ENCODE results near the gene AAMP. TPM values are rescaled to one million over a fixed set of nuclear protein-coding genes. Genes with fewer than 3 reads are reported as not detected.

The AAMP gene
- total and polyA plus RNA-seq, 2 experiments from 2014 or later = 90.8 to 203 TPM

- Mint-ChIP-seq H3K9me3 (no peaks in the 10 kb centered on the region), H3K4me1 (peaks cover 33% of the 10 kb centered on the region), H3K27me3 (ENCODE audit: insufficient read depth, low read depth, poor library complexity) (peaks cover 16% of the 10 kb centered on the region), H3K4me3 (no peak overlapping the region; the same call in 2 of the 3 replicates), H3K27ac (peak overlapping the region; percentile 55), H3K36me3 (ENCODE audit: low read depth) (peaks cover 27% of the 10 kb centered on the region)
- TF ChIP-seq POLR2AphosphoS5 (IDR thresholded peaks at IDR 0.05; ENCODE audit: low read depth) (no peak), CREB1 (CRISPR knock-in tag; IDR thresholded peaks at IDR 0.05; ENCODE audit: low read depth) (no peak), REST (IDR thresholded peaks at IDR 0.05; ENCODE audit: unreplicated experiment) (no peak), EZH2phosphoT487 (IDR thresholded peaks at IDR 0.05; ENCODE audit: unreplicated experiment) (no peak), ETS1 (IDR thresholded peaks at IDR 0.05) (no peak), STAT1 (IDR thresholded peaks at IDR 0.05; ENCODE audit: unreplicated experiment) (no peak), NANOG (IDR thresholded peaks at IDR 0.05; ENCODE audit: borderline replicate concordance) (no peak), JUNB (IDR thresholded peaks at IDR 0.05; ENCODE audit: unreplicated experiment) (no peak), ZNF462 (CRISPR knock-in tag; IDR thresholded peaks at IDR 0.05) (no peak), ZNF331 (CRISPR knock-in tag; IDR thresholded peaks at IDR 0.05; ENCODE audit: low read depth) (no peak), ZNF114 (CRISPR knock-in tag; IDR thresholded peaks at IDR 0.05) (no peak), EZH2 (IDR thresholded peaks at IDR 0.05; ENCODE audit: low read depth, unreplicated experiment) (no peak)
- TF ChIP-seq, protein P1, sequence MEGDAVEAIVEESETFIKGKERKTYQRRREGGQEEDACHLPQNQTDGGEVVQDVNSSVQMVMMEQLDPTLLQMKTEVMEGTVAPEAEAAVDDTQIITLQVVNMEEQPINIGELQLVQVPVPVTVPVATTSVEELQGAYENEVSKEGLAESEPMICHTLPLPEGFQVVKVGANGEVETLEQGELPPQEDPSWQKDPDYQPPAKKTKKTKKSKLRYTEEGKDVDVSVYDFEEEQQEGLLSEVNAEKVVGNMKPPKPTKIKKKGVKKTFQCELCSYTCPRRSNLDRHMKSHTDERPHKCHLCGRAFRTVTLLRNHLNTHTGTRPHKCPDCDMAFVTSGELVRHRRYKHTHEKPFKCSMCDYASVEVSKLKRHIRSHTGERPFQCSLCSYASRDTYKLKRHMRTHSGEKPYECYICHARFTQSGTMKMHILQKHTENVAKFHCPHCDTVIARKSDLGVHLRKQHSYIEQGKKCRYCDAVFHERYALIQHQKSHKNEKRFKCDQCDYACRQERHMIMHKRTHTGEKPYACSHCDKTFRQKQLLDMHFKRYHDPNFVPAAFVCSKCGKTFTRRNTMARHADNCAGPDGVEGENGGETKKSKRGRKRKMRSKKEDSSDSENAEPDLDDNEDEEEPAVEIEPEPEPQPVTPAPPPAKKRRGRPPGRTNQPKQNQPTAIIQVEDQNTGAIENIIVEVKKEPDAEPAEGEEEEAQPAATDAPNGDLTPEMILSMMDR (conservative IDR thresholded peaks at IDR 0.05; ENCODE audit: low read depth in 2 of 2) = no peak
- H3K79me2 ChIP-seq (replicated peaks; ENCODE audit: insufficient read depth) = no peaks in the 10 kb centered on the region
- H3K36me3 ChIP-seq (ENCODE audit: insufficient read depth) = no peaks in the 10 kb centered on the region
- no peak overlapping the region for H2AFZ ChIP-seq
- H3K27me3 ChIP-seq (ENCODE audit: insufficient read depth) = no peaks in the 10 kb centered on the region
- peaks cover 29% of the 10 kb centered on the region for H3K4me1 ChIP-seq (ENCODE audit: insufficient read depth)
- peak overlapping the region; percentile 83 for H3K27ac ChIP-seq (ENCODE audit: low read depth)
- no peaks in the 10 kb centered on the region for H3K9me2 ChIP-seq (ENCODE audit: insufficient read depth)
- no peak for ATAC-seq
- H3K4me3 ChIP-seq = no peak overlapping the region; the same call in 1 of the 2 replicates
- H3K4me2 ChIP-seq = peak overlapping the region; percentile 57; the same call in 1 of the 2 replicates
- DNase-seq (ENCODE audit: low spot score) = peak; percentile 34
- peaks cover 7% of the 10 kb centered on the region for H3F3A ChIP-seq (replicated peaks; ENCODE audit: low read depth)
- peaks cover 4% of the 10 kb centered on the region; the same call in 1 of the 2 replicates for H4K20me1 ChIP-seq (replicated peaks; ENCODE audit: insufficient read depth)
Observed at GRCh38 chr2:218261423-218262236, 8.3 kb downstream of the AAMP start.

Measured in GM23338 (cell line).